ENCODE measurements around the gene DNAJB2. TPM values are rescaled to one million over a fixed set of nuclear protein-coding genes. Genes with fewer than 3 reads are reported as not detected.

The DNAJB2 gene
- total RNA-seq, 2 experiments from 2014 or later, result 57.0 to 59.7 TPM

GRCh38 chr2:219261024-219261855 lies 17.9 kb upstream of the DNAJB2 start:
- H3K36me3 Mint-ChIP-seq (ENCODE audit: low read depth), result no peaks in the 10 kb centered on the region
- no peak overlapping the region for H3K4me3 Mint-ChIP-seq
- no peaks in the 10 kb centered on the region for H3K4me1 Mint-ChIP-seq
- CTCF ChIA-PET, result interaction anchor here (0.8 to 3.8 kb wide), 5 partner anchors 9 to 56 kb away, joined by 3 to 18 read pairs (median 6); partner anchors contain the start of genes DNAJB2 and TUBA4B
- no peaks in the 10 kb centered on the region for H3K9me3 Mint-ChIP-seq
- peaks cover 23% of the 10 kb centered on the region for H3K27me3 Mint-ChIP-seq
- no peak for DNase-seq
- H3K27ac Mint-ChIP-seq, result no peak overlapping the region
- POLR2A ChIA-PET, result interaction anchor here (1.2 to 1.6 kb wide), 2 partner anchors 7 to 9 kb away, joined by 4 to 9 read pairs; partner anchors contain the start of genes TUBA4A and TUBA4B

GRCh38 chr2:219266232-219266631 lies 12.9 kb upstream of the DNAJB2 start:
- Mint-ChIP-seq H3K9me3 (no peaks in the 10 kb centered on the region), H3K4me1 (no peaks in the 10 kb centered on the region), H3K4me3 (no peak overlapping the region), H3K27me3 (peaks cover 9% of the 10 kb centered on the region), H3K36me3 (ENCODE audit: low read depth) (no peaks in the 10 kb centered on the region), H3K27ac (no peak overlapping the region)
- ChIA-PET CTCF (interaction anchor here (1.8 to 2.5 kb wide), 2 partner anchors 13 to 29 kb away, joined by 4 to 12 read pairs; partner anchors contain the start of gene TUBA4B), POLR2A (interaction anchor here (2.7 kb wide), 1 partner anchor 12 kb away, joined by 11 read pairs; the partner anchor contains the start of genes TUBA4A and TUBA4B)
- no peak for DNase-seq

GRCh38 chr2:219266886-219267285 lies 12.3 kb upstream of the DNAJB2 start:
- H3K27ac Mint-ChIP-seq, result no peak overlapping the region
- H3K9me3 Mint-ChIP-seq, result no peaks in the 10 kb centered on the region
- H3K4me1 Mint-ChIP-seq, result no peaks in the 10 kb centered on the region
- H3K4me3 Mint-ChIP-seq, result no peak overlapping the region
- ChIA-PET CTCF (interaction anchor here (1.3 kb wide), 1 partner anchor 28 kb away, joined by 3 read pairs; no protein-coding TSS in a partner anchor), POLR2A (interaction anchor here (2.7 kb wide), 1 partner anchor 13 kb away, joined by 11 read pairs; the partner anchor contains the start of genes TUBA4A and TUBA4B)
- H3K36me3 Mint-ChIP-seq (ENCODE audit: low read depth), result no peaks in the 10 kb centered on the region
- DNase-seq, result no peak
- H3K27me3 Mint-ChIP-seq, result peaks cover 6% of the 10 kb centered on the region

GRCh38 chr2:219268294-219268693 lies 10.9 kb upstream of the DNAJB2 start:
- Mint-ChIP-seq H3K4me1 (no peaks in the 10 kb centered on the region), H3K27me3 (peaks cover 7% of the 10 kb centered on the region), H3K36me3 (ENCODE audit: low read depth) (no peaks in the 10 kb centered on the region), H3K4me3 (no peak overlapping the region), H3K9me3 (no peaks in the 10 kb centered on the region), H3K27ac (no peak overlapping the region)
- CTCF ChIA-PET, result interaction anchor here (1.3 kb wide), 1 partner anchor 27 kb away, joined by 3 read pairs; no protein-coding TSS in a partner anchor
- no peak for DNase-seq
- POLR2A ChIA-PET, result interaction anchor here (0.7 kb wide), 1 partner anchor 11 kb away, joined by 3 read pairs; the partner anchor contains the start of gene DNAJB2

GRCh38 chr2:219269362-219270054 lies 9.7 kb upstream of the DNAJB2 start:
- CTCF ChIA-PET, result interaction anchor here (1.1 kb wide), 1 partner anchor 9 kb away, joined by 3 read pairs; the partner anchor contains the start of gene DNAJB2
- H3K9me3 Mint-ChIP-seq, result no peaks in the 10 kb centered on the region
- peaks cover 12% of the 10 kb centered on the region for H3K27me3 Mint-ChIP-seq
- no peak overlapping the region for H3K4me3 Mint-ChIP-seq
- DNase-seq, result no peak
- no peaks in the 10 kb centered on the region for H3K36me3 Mint-ChIP-seq (ENCODE audit: low read depth)
- POLR2A ChIA-PET, result interaction anchor here (3.2 kb wide), 1 partner anchor 15 kb away, joined by 13 read pairs; the partner anchor contains the start of genes TUBA4A and TUBA4B
- no peak overlapping the region for H3K27ac Mint-ChIP-seq
- H3K4me1 Mint-ChIP-seq, result no peaks in the 10 kb centered on the region

GRCh38 chr2:219270055-219270372 lies 9.2 kb upstream of the DNAJB2 start:
- no peaks in the 10 kb centered on the region for H3K9me3 Mint-ChIP-seq
- CTCF ChIA-PET, result interaction anchor here (1.1 to 1.5 kb wide), 2 partner anchors 9 to 25 kb away, joined by 3 to 4 read pairs; partner anchors contain the start of gene DNAJB2
- no peak overlapping the region for H3K4me3 Mint-ChIP-seq
- no peak for DNase-seq
- no peak overlapping the region for H3K27ac Mint-ChIP-seq
- POLR2A ChIA-PET, result interaction anchor here (3.2 kb wide), 1 partner anchor 16 kb away, joined by 13 read pairs; the partner anchor contains the start of genes TUBA4A and TUBA4B
- no peaks in the 10 kb centered on the region for H3K4me1 Mint-ChIP-seq
- H3K36me3 Mint-ChIP-seq (ENCODE audit: low read depth), result no peaks in the 10 kb centered on the region
- peaks cover 14% of the 10 kb centered on the region for H3K27me3 Mint-ChIP-seq

- Mint-ChIP-seq H3K4me1 (no peaks in the 10 kb centered on the region), H3K4me3 (no peak overlapping the region), H3K27ac (no peak overlapping the region), H3K36me3 (ENCODE audit: low read depth) (no peaks in the 10 kb centered on the region), H3K27me3 (peaks cover 14% of the 10 kb centered on the region), H3K9me3 (no peaks in the 10 kb centered on the region)
- ChIA-PET POLR2A (interaction anchor here (3.2 kb wide), 1 partner anchor 17 kb away, joined by 13 read pairs; the partner anchor contains the start of genes TUBA4A and TUBA4B), CTCF (interaction anchor here (1.5 kb wide), 1 partner anchor 24 kb away, joined by 4 read pairs; no protein-coding TSS in a partner anchor)
- no peak for DNase-seq
Observed at GRCh38 chr2:219271021-219271420, 8.1 kb upstream of the DNAJB2 start.

GRCh38 chr2:219272356-219272755 lies 6.8 kb upstream of the DNAJB2 start:
- H3K27ac Mint-ChIP-seq, result no peak overlapping the region
- H3K4me1 Mint-ChIP-seq, result peaks cover 2% of the 10 kb centered on the region
- ChIA-PET POLR2A (interaction anchor here (3.2 kb wide), 1 partner anchor 18 kb away, joined by 13 read pairs; the partner anchor contains the start of genes TUBA4A and TUBA4B), CTCF (interaction anchor here (0.7 kb wide), 1 partner anchor 243 kb away, joined by 3 read pairs; no protein-coding TSS in a partner anchor)
- H3K36me3 Mint-ChIP-seq (ENCODE audit: low read depth), result no peaks in the 10 kb centered on the region
- H3K27me3 Mint-ChIP-seq, result peaks cover 14% of the 10 kb centered on the region
- no peaks in the 10 kb centered on the region for H3K9me3 Mint-ChIP-seq
- no peak overlapping the region for H3K4me3 Mint-ChIP-seq
- DNase-seq, result no peak

GRCh38 chr2:219272995-219273394 lies 6.2 kb upstream of the DNAJB2 start:
- no peaks in the 10 kb centered on the region for H3K9me3 Mint-ChIP-seq
- POLR2A ChIA-PET, result interaction anchor here (3.2 kb wide), 1 partner anchor 19 kb away, joined by 13 read pairs; the partner anchor contains the start of genes TUBA4A and TUBA4B
- no peak overlapping the region for H3K27ac Mint-ChIP-seq

GRCh38 chr2:219273937-219274336 lies 5.2 kb upstream of the DNAJB2 start:
- Mint-ChIP-seq H3K36me3 (ENCODE audit: low read depth) (no peaks in the 10 kb centered on the region), H3K9me3 (no peaks in the 10 kb centered on the region), H3K27ac (no peak overlapping the region), H3K27me3 (peaks cover 14% of the 10 kb centered on the region), H3K4me3 (no peak overlapping the region), H3K4me1 (peaks cover 18% of the 10 kb centered on the region)
- no peak for DNase-seq
- POLR2A ChIA-PET, result interaction anchor here (1.3 kb wide), 1 partner anchor 19 kb away, joined by 4 read pairs; no protein-coding TSS in a partner anchor
- CTCF ChIA-PET, result interaction anchor here (0.6 to 11.9 kb wide), 3 partner anchors 19 to 544 kb away, joined by 3 to 206 read pairs (median 3); no protein-coding TSS in a partner anchor

More at GRCh38 chr2:219272995-219273394, 6.2 kb upstream of the DNAJB2 start:
- peaks cover 9% of the 10 kb centered on the region for H3K4me1 Mint-ChIP-seq
- DNase-seq, result no peak
- no peaks in the 10 kb centered on the region for H3K36me3 Mint-ChIP-seq (ENCODE audit: low read depth)
- H3K27me3 Mint-ChIP-seq, result peaks cover 14% of the 10 kb centered on the region
- CTCF ChIA-PET, result no interaction called here
- no peak overlapping the region for H3K4me3 Mint-ChIP-seq

- peaks cover 14% of the 10 kb centered on the region for H3K27me3 Mint-ChIP-seq
- ChIA-PET CTCF (interaction anchor here (0.9 to 11.9 kb wide), 3 partner anchors 16 to 98 kb away, joined by 3 to 206 read pairs (median 3); no protein-coding TSS in a partner anchor), POLR2A (interaction anchor here (1.3 kb wide), 1 partner anchor 19 kb away, joined by 4 read pairs; no protein-coding TSS in a partner anchor)
- no peaks in the 10 kb centered on the region for H3K9me3 Mint-ChIP-seq
- H3K4me3 Mint-ChIP-seq, result no peak overlapping the region
- no peak for DNase-seq
- no peaks in the 10 kb centered on the region for H3K36me3 Mint-ChIP-seq (ENCODE audit: low read depth)
- H3K27ac Mint-ChIP-seq, result no peak overlapping the region
- H3K4me1 Mint-ChIP-seq, result peaks cover 19% of the 10 kb centered on the region
Observed at GRCh38 chr2:219274361-219274921, 4.7 kb upstream of the DNAJB2 start.
